GM12874 (cell line): ENCODE measurements around the gene ISCA1.

Experiments
- TF ChIP-seq, protein P1 (sequence below): IDR thresholded peaks from 2 replicates; pipeline ENCODE4 v1.5.1; 2011; ENCODE audit warnings: low read depth, mild to moderate bottlenecking, control low read depth, low read length, moderate library complexity; ENCODE audit not compliant: insufficient read depth

Gene ISCA1

DNA sequence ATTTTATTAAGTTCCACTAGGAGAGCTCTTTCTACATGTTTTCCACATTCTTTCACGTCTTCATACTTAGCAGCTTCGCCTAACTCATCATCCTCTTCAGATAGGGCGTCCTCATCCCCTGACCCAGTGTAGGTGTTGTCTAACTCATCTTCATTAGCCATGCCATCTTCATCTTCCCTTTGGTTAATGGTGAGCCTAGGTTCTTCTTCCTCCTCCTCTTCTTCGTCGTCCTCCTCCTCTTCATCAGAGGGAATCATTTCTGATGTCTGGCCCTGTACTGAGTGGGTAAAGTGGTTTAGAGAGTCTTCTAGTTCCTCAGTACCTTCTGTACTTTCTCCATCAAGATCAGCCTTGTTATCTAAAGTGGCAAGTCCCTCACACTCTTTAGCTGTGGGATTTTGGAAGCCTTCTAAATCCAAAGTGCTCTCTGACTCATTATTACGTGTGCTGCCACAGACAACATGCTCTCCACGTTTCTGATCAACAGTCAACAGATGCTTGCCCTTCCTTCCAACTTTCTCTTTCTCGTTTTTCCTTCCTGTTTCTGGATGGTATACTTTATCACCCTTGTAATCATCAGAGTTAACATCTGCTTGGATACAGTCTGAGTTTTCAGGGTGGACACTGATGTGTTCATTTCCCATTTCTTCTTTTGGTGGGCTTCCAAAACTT is 40.8 kb upstream of the ISCA1 start:
- TF ChIP-seq, protein P1, sequence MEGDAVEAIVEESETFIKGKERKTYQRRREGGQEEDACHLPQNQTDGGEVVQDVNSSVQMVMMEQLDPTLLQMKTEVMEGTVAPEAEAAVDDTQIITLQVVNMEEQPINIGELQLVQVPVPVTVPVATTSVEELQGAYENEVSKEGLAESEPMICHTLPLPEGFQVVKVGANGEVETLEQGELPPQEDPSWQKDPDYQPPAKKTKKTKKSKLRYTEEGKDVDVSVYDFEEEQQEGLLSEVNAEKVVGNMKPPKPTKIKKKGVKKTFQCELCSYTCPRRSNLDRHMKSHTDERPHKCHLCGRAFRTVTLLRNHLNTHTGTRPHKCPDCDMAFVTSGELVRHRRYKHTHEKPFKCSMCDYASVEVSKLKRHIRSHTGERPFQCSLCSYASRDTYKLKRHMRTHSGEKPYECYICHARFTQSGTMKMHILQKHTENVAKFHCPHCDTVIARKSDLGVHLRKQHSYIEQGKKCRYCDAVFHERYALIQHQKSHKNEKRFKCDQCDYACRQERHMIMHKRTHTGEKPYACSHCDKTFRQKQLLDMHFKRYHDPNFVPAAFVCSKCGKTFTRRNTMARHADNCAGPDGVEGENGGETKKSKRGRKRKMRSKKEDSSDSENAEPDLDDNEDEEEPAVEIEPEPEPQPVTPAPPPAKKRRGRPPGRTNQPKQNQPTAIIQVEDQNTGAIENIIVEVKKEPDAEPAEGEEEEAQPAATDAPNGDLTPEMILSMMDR = no peak

DNA sequence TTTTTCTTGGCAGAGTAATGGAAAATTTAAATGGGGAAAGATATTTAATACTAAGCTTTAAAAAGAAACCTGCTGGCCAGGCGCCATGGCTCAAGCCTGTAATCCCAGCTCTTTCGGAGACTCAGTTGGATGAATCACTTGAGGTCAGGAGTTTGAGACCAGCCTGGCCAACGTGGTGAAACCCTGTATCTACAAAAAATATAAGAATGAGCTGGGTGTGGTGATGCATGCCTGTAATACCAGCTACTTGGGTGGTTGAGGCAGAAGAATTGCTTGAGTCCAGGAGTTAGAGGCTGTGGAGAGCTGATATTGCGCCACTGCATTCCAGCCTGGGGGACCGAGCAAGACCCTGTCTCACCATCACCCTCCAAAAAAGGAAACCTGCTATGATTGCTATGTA is 39.0 kb upstream of the ISCA1 start:
- TF ChIP-seq, protein P1 = no peak

DNA sequence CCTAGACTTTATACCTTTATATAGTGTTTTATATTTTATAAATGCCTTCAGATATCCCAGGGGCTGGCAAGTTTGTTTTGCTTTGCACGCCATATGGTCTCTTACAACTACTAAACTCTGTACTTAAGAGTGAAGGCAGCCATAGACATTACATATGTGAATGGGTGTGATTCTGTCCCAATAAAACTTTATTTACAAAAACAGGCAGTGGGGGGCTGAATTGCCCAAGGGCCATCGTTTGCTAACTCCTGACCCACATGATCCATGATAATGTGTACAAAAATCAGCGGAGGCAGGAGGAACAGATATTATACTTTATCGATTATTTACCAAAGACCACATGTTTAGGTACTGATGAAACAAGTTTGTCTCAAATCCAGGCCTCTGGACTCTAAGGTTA is 35.8 kb upstream of the ISCA1 start:
- TF ChIP-seq, protein P1 = no peak

DNA sequence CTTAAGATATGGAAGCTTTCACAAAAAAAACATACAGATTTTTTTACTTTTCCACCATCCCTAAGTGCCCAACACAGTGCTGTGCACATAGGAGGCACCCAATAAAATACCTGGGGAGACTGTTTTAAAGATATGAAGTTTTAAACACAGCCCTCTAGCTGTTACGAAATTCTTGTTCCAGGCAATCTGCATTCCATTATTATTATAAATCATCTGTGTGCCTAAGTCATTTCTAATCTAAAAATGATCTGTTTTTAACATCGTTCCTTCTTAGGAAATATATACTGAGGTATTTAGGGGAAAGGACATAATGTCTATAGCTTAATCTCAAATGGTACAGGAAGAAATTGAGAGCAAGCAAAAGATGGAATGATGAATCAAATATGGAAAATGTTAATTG is 32.7 kb upstream of the ISCA1 start:
- TF ChIP-seq, protein P1 = no peak

DNA sequence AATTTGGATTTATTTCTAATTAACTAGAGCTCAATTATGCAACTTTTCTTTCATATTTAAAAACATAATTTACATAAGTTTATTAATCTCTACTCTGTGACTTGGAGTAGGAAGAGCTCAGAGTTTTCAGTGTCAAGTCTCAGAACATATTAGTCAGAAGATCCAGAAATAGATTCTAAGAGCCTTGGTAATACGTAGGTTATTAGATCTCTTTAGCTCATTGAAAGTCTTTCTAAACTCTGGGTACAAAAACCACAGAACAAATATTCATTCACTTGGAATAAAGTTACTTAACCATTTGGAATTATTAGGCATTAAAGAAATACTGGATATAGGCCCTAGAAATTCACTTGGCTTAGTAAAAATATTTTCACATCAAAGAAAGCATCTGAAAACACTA is 26.3 kb upstream of the ISCA1 start:
- TF ChIP-seq, protein P1 = no peak

DNA sequence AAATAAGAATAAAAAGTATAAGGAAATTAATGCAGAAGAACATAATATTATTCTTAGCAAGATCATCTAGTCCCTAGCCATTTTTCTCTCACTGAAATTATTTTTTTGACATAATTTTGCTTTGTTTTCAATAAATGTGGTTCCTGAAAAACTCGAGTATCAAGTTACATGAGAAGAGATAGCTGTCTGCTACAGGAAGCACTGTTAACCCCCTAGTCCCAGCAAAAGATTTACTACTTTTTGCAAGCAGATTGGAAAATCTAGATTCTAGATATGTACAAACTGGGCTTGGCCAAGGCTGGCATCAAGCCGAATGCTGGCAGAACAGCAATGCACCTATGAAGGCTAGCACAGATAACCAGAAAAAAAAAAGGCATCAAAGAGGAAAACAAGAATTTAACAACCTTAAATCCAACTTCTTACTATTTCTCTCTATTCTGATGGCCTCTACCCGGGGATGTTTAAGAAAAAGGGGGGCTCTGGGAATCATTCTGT is 21.9 kb upstream of the ISCA1 start:
- TF ChIP-seq, protein P1 = no peak

DNA sequence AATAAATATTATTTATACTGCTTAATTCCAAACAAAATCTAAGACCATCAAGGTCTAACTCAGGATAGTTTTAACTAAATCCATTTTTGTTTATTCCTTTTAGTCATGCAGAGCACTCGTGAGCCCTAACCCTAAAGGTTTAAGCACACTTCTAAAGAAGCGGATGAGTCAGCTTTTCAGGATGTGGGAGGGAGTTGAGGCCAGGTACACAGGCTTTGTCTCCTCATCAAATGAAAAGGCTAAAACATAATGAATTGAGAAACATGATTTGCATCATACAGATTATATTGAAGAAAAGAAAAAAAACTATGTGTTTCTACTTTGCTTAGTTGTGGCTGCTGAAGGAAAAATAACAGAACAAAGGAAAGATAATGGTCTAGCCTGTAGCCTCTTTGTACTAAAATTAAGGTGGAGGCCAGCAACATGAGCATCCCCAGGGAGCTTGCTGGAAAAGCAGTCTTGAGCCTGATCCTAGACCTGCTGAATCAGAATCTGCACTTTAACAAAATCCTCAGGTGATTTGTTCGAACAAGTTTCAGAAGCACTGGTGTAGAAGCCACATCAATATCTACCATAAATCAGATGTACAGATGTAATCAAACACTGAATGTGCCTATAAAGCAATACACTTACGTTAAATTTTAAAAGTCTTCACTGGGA is 21.1 kb upstream of the ISCA1 start:
- TF ChIP-seq, protein P1 = no peak
